Stomach (tissue), 9 donors: Measurements from ENCODE around the gene ATP11A. TPM values are rescaled to one million over a fixed set of nuclear protein-coding genes. Genes with fewer than 3 reads are reported as not detected.
A peak's percentile ranks its signal among the peaks of the same experiment; 100 is the strongest.

Source experiments
- DNase-seq, 2 donors: peaks; one replicate each; pipeline versions ENCODE4 v3.0.0 to v3.0.0-alpha.2; 2013 to 2019
- H3K27ac ChIP-seq, 5 donors: fragments of 200-600 bp in 4 of 5; sonication (generic) in 4 of 5; one replicate each; pipeline ENCODE4 v1.5.1; 2013 to 2019; ENCODE audit warnings: mild to moderate bottlenecking in 1 of 5, moderate library complexity in 1 of 5
- H3K27me3 ChIP-seq, 3 donors: fragments of 200-600 bp; sonication (generic); one replicate each; pipeline ENCODE4 v1.5.1; 2017 to 2019; ENCODE audit warnings: mixed run types in 1 of 3
- H3K36me3 ChIP-seq, 4 donors: fragments of 200-600 bp; sonication (generic); 1 replicate in 3 of 4; 2 replicates in 1 of 4; pipeline ENCODE4 v1.5.1; 2016 to 2019
- H3K4me1 ChIP-seq, 4 donors: fragments of 200-600 bp; sonication (generic); one replicate each; pipeline ENCODE4 v1.5.1; 2016 to 2019
- H3K4me3 ChIP-seq, 4 donors: fragments of 200-600 bp; sonication (generic) in 3 of 4; one replicate each; pipeline ENCODE4 v1.5.1; 2016 to 2019; ENCODE audit warnings: mild to moderate bottlenecking in 1 of 4
- H3K9me3 ChIP-seq, 4 donors: fragments of 200-600 bp; sonication (generic); one replicate each; pipeline ENCODE4 v1.5.1; 2016 to 2019
- EP300 ChIP-seq: sonication (generic); formaldehyde crosslinking; IDR thresholded peaks from one replicate; pipeline ENCODE4 v1.6.1; 2017; ENCODE audit warnings: antibody characterized with exemption
- POLR2A ChIP-seq, 4 donors: fragments of 450-650 bp; IDR thresholded peaks; one replicate each; pipeline ENCODE4 v1.6.1; 2016; ENCODE audit warnings: antibody characterized with exemption in 4 of 4, control low read depth in 2 of 4, mild to moderate bottlenecking in 1 of 4, moderate library complexity in 1 of 4
- POLR2AphosphoS5 ChIP-seq, 3 donors: sonication (generic); formaldehyde crosslinking; IDR thresholded peaks; one replicate each; pipeline ENCODE4 v1.6.1; 2016; ENCODE audit warnings: antibody characterized with exemption in 3 of 3
- WGBS, 5 donors: extraction: QIAGEN DNeasy Blood & Tissue Kit in 3 of 5; methylation state at CpG; one replicate each; pipeline versions ENCODE4 v1.1.5 to v1.1.7; 2013 to 2018; 5-methylcytosine and 5-hydroxymethylcytosine counted together
- intact Hi-C: fragments of 100-400 bp; cut with DNase I; formaldehyde crosslinking; loops from one replicate; pipeline ENCODE4 v1.15.1; 2023; ENCODE audit warnings: low total_unique reads
- polyA plus RNA-seq, 3 donors: library from polyadenylated mRNA; stranded (reverse); fragments of 200-250 nt; gene quantifications; one replicate each; pipeline ENCODE4 v1.2.3, GENCODE V29; 2013
- total RNA-seq, 5 donors: library from RNA; depleted of rRNA; stranded (reverse); fragments of >200 nt; gene quantifications; one replicate each; pipeline versions ENCODE4 v1.1.0 to v1.2.3, GENCODE V29; 2014 to 2016
- TF ChIP-seq, protein P1 (sequence below), 7 experiments: fragments of 450-650 bp in 4 of 7; fragments of 200-600 bp in 3 of 7; sonication (generic) in 3 of 7; IDR thresholded peaks; one replicate each; pipeline ENCODE4 v1.5.1; 2016 to 2019; ENCODE audit warnings: antibody characterized with exemption in 7 of 7, control low read depth in 2 of 7, mild to moderate bottlenecking in 1 of 7
- donor health status: healthy with polysubstance abuse.
- donor health status: Bipolar disorder and iron deficiency.
- donor health status: healthy.

Gene ATP11A
- total and polyA plus RNA-seq, 8 donors, result 1.1 to 70.9 (median 12.3) TPM

DNA sequence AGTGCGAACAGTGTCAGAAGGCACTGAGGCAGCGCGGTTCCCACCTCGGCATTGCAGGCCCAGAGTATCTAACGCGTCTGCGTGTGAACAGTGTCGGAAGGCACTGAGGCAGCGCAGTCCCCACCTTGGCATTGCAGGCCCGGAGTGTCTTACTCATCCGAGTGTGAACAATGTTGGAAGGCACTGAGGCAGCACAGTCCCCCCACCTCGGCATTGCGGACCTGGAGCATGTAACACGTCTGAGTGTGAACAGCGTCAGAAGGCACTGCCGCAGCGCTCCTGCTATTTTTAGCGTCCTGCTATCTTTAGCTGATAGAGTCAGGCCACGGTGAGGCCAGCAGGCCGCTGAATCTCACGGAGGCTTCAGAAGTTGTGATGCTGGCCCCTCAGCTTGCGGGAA lies 39.6 kb downstream of the ATP11A start:
- H3K27ac ChIP-seq, result no peak overlapping the region
- WGBS, 5 donors, result 85 to 89% (median 88%) methylated on average over 22 of the region's 22 CpGs
- intact Hi-C loops, result no loop called here
- H3K36me3 ChIP-seq, result no peaks in the 10 kb centered on the region
- H3K4me3 ChIP-seq, result no peak overlapping the region
- peaks cover 26 to 41% (median 34%) of the 10 kb centered on the region in 4 donors for H3K4me1 ChIP-seq
- no peaks in the 10 kb centered on the region for H3K9me3 ChIP-seq
- H3K27me3 ChIP-seq, result no peaks in the 10 kb centered on the region
- DNase-seq, result peak; percentile 16 to 56
- TF ChIP-seq, protein P1, sequence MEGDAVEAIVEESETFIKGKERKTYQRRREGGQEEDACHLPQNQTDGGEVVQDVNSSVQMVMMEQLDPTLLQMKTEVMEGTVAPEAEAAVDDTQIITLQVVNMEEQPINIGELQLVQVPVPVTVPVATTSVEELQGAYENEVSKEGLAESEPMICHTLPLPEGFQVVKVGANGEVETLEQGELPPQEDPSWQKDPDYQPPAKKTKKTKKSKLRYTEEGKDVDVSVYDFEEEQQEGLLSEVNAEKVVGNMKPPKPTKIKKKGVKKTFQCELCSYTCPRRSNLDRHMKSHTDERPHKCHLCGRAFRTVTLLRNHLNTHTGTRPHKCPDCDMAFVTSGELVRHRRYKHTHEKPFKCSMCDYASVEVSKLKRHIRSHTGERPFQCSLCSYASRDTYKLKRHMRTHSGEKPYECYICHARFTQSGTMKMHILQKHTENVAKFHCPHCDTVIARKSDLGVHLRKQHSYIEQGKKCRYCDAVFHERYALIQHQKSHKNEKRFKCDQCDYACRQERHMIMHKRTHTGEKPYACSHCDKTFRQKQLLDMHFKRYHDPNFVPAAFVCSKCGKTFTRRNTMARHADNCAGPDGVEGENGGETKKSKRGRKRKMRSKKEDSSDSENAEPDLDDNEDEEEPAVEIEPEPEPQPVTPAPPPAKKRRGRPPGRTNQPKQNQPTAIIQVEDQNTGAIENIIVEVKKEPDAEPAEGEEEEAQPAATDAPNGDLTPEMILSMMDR (IDR thresholded peaks at IDR 0.05), result no peak
- TF ChIP-seq EP300, result no peak
- TF ChIP-seq POLR2AphosphoS5 (IDR thresholded peaks at IDR 0.05), result no peak
- no peak for TF ChIP-seq POLR2A (IDR thresholded peaks at IDR 0.05)

DNA sequence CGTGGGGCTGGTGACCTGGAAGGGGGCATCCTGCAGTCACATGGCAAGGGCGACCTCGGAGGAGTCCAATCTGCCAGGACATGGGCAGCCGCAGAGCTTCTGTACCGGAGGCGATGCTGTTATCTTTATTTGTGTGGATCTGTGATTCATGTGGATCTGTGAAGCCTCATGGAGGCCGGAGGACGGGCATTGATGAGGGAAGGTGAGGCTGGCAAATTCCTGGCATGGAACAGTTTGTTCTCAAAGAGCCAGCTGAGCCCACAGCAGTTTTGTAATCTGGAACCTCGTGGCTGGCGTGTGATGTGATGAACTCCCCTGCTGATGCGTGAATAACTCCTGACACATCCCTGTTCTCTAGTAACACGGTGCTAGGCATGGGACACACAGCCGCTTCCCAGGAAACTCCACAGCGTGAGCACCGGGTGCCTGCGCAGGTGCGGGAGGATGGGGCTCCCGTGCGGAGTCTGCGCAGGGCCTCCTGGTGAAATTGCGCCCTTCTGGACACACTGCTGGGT lies 40.4 kb downstream of the ATP11A start:
- Histone ChIP-seq H3K36me3 (no peaks in the 10 kb centered on the region), H3K4me1 (peaks cover 21 to 33% (median 28%) of the 10 kb centered on the region in 4 donors), H3K27me3 (no peaks in the 10 kb centered on the region), H3K4me3 (no peak overlapping the region), H3K27ac (no peak overlapping the region), H3K9me3 (no peaks in the 10 kb centered on the region)
- DNase-seq, result peak in 1 of 2 donors; percentile 15
- 92 to 97% (median 94%) methylated on average over 21 of the region's 21 CpGs for whole genome bisulfite sequencing, 5 donors
- no peak for TF ChIP-seq EP300
- no peak for TF ChIP-seq POLR2A (IDR thresholded peaks at IDR 0.05)
- no peak for TF ChIP-seq POLR2AphosphoS5 (IDR thresholded peaks at IDR 0.05)
- TF ChIP-seq, protein P1 (IDR thresholded peaks at IDR 0.05), result no peak
- intact Hi-C loops, result no loop called here

DNA sequence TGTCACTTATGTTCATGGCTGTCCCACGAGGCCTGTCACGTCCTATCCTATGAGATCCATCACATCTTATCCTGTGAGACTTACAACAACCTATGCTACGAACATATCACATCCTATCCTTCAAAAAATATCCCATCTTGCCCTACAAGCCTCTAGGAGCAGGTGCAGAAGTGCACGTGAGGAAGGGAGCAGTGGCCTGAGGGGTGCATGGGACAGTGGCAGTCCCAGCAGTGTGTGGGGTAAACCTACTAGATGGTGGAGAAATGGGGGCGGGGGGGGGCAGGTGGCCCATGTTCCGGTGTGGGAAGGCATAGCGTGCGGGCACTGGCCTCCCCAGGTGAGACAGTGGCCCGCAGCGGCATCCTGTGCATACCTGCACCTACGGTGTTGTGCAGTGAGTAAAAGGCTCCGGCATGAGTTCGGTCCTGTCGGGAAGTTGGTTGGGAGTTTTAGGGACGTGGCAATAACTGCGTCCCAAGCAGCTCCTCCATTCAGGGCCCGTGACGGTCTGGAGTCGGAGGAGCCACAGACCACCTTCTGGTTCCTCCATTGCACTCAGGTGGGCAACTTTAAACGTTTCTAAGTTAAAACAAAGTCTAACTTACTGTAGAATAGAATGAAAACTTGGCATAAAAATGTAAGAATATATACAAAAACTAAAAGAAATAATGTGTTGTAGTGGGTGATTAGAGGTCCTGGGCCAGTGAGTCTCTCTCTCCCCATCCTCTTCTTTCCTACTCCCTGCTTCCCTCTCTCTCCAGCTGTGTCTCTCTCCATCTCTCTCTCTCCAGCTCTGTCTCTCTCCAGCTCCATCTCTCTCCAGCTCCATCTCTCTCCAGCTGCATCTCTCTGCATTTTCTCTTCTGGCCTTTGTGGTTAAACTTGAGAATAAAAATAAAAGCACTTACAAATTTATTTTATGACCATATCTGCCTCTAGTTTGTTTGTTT lies 42.1 kb downstream of the ATP11A start:
- DNase-seq, result no peak
- H3K36me3 ChIP-seq, result no peaks in the 10 kb centered on the region
- peaks cover 6 to 16% (median 10%) of the 10 kb centered on the region in 4 donors for H3K4me1 ChIP-seq
- intact Hi-C loops, result no loop called here
- no peak overlapping the region for H3K4me3 ChIP-seq
- TF ChIP-seq POLR2AphosphoS5 (IDR thresholded peaks at IDR 0.05), result no peak
- no peak for TF ChIP-seq EP300
- no peak for TF ChIP-seq POLR2A (IDR thresholded peaks at IDR 0.05)
- TF ChIP-seq, protein P1 (IDR thresholded peaks at IDR 0.05), result no peak
- WGBS, 5 donors, result 94 to 97% (median 96%) methylated on average over 20 of the region's 20 CpGs
- H3K27ac ChIP-seq, result no peak overlapping the region
- no peaks in the 10 kb centered on the region for H3K27me3 ChIP-seq
- no peaks in the 10 kb centered on the region for H3K9me3 ChIP-seq

DNA sequence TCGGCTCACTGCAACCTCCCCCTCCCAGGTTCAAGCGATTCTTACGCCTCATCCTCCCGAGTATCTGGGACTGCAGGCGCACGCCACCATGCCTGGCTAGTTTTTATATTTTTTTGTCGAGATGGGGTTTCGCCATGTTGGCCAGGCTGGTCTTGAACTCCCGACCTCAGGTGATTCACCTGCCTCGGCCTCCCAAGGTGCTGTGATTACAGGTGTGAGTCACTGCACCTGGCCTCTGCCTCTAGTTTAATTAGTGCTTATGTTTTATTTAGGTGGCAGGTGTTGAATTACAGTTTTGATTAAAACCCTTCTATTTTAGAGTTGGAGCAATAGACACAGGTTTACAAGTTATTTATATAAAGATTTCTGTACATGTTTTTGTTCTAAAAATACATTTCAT lies 42.8 kb downstream of the ATP11A start:
- no peak overlapping the region for H3K27ac ChIP-seq
- H3K36me3 ChIP-seq, result no peaks in the 10 kb centered on the region
- H3K4me1 ChIP-seq, result peaks cover 0 to 8% (median 5%) of the 10 kb centered on the region in 4 donors
- intact Hi-C loops, result no loop called here
- H3K9me3 ChIP-seq, result no peaks in the 10 kb centered on the region
- DNase-seq, result no peak
- TF ChIP-seq POLR2AphosphoS5 (IDR thresholded peaks at IDR 0.05), result no peak
- TF ChIP-seq, protein P1 (IDR thresholded peaks at IDR 0.05), result no peak
- TF ChIP-seq EP300, result no peak
- no peak for TF ChIP-seq POLR2A (IDR thresholded peaks at IDR 0.05)
- WGBS, 5 donors, result 84 to 93% (median 87%) methylated on average over 10 of the region's 10 CpGs
- H3K4me3 ChIP-seq, result no peak overlapping the region
- no peaks in the 10 kb centered on the region for H3K27me3 ChIP-seq
